ENCODE data around the gene TSEN15. TPM values are rescaled to one million over a fixed set of nuclear protein-coding genes. Genes with fewer than 3 reads are reported as not detected.

The TSEN15 gene
- total RNA-seq, 2 experiments from 2014 or later: 11.2 to 12.2 TPM

GRCh38 chr1:184027826-184028695, 23.5 kb upstream of the TSEN15 start:
- peaks cover 0 to 17% of the 10 kb centered on the region in 2 experiments for H3K27me3 ChIP-seq (ENCODE audit: control insufficient read depth in 1 of 2, insufficient read depth in 2 of 2, low read length in 2 of 2)
- H3K4me3 Mint-ChIP-seq: no peak overlapping the region
- no peaks in the 10 kb centered on the region for H3K36me3 ChIP-seq (ENCODE audit: insufficient read depth, low read length)
- H3K9me3 ChIP-seq (ENCODE audit: control insufficient read depth in 1 of 2, insufficient read depth in 1 of 2, low read length in 2 of 2): no peaks in the 10 kb centered on the region
- intact Hi-C loops (cut with DNase I, micrococcal nuclease): no loop called here
- H3K4me1 ChIP-seq (ENCODE audit: insufficient read depth, low read length): no peaks in the 10 kb centered on the region
- H3K9me3 Mint-ChIP-seq: no peaks in the 10 kb centered on the region
- H3K4me3 ChIP-seq (ENCODE audit: low read length): no peak overlapping the region
- POLR2A ChIA-PET: no interaction called here
- no peak for TF ChIP-seq CTCF (IDR thresholded peaks at IDR 0.05)
- peaks cover 41% of the 10 kb centered on the region for H3K27me3 Mint-ChIP-seq
- DNase-seq (no peak), ATAC-seq (ENCODE audit: poor library complexity) (no peak)
- no peaks in the 10 kb centered on the region for H3K36me3 Mint-ChIP-seq (ENCODE audit: low read depth)
- CTCF ChIA-PET: no interaction called here
- H3K27ac Mint-ChIP-seq: no peak overlapping the region
- no peaks in the 10 kb centered on the region for H3K4me1 Mint-ChIP-seq (ENCODE audit: low read depth)
- no peak overlapping the region for H3K27ac ChIP-seq (ENCODE audit: low read depth in 1 of 2, low read length in 2 of 2)

GRCh38 chr1:184028854-184029623, 22.5 kb upstream of the TSEN15 start:
- TF ChIP-seq CTCF (IDR thresholded peaks at IDR 0.05): no peak
- H3K4me1 Mint-ChIP-seq (ENCODE audit: low read depth): no peaks in the 10 kb centered on the region
- no peak overlapping the region for H3K27ac Mint-ChIP-seq
- peaks cover 49% of the 10 kb centered on the region for H3K27me3 Mint-ChIP-seq
- POLR2A ChIA-PET: no interaction called here
- Histone ChIP-seq H3K4me1 (ENCODE audit: insufficient read depth, low read length) (no peaks in the 10 kb centered on the region), H3K27me3 (ENCODE audit: control insufficient read depth in 1 of 2, insufficient read depth in 2 of 2, low read length in 2 of 2) (peaks cover 5 to 22% of the 10 kb centered on the region in 2 experiments), H3K9me3 (ENCODE audit: control insufficient read depth in 1 of 2, insufficient read depth in 1 of 2, low read length in 2 of 2) (no peaks in the 10 kb centered on the region), H3K4me3 (ENCODE audit: low read length) (no peak overlapping the region), H3K36me3 (ENCODE audit: insufficient read depth, low read length) (no peaks in the 10 kb centered on the region), H3K27ac (ENCODE audit: low read depth in 1 of 2, low read length in 2 of 2) (no peak overlapping the region)
- ATAC-seq (ENCODE audit: poor library complexity) (no peak), DNase-seq (no peak)
- intact Hi-C loops (cut with DNase I, micrococcal nuclease): no loop called here
- H3K9me3 Mint-ChIP-seq: no peaks in the 10 kb centered on the region
- H3K4me3 Mint-ChIP-seq: no peak overlapping the region
- CTCF ChIA-PET: interaction anchor here (0.8 kb wide), 1 partner anchor 20 kb away, joined by 3 read pairs; no protein-coding TSS in a partner anchor
- H3K36me3 Mint-ChIP-seq (ENCODE audit: low read depth): no peaks in the 10 kb centered on the region

- intact Hi-C loops (cut with DNase I, micrococcal nuclease): no loop called here
- H3K4me3 ChIP-seq (ENCODE audit: low read length): no peak overlapping the region
- Mint-ChIP-seq H3K27me3 (peaks cover 64% of the 10 kb centered on the region), H3K36me3 (ENCODE audit: low read depth) (no peaks in the 10 kb centered on the region), H3K9me3 (no peaks in the 10 kb centered on the region), H3K4me3 (no peak overlapping the region), H3K4me1 (ENCODE audit: low read depth) (no peaks in the 10 kb centered on the region), H3K27ac (no peak overlapping the region)
- H3K36me3 ChIP-seq (ENCODE audit: insufficient read depth, low read length): no peaks in the 10 kb centered on the region
- ChIA-PET CTCF (no interaction called here), POLR2A (interaction anchor here (1.0 kb wide), 1 partner anchor 13 kb away, joined by 3 read pairs; no protein-coding TSS in a partner anchor)
- no peaks in the 10 kb centered on the region for H3K4me1 ChIP-seq (ENCODE audit: insufficient read depth, low read length)
- DNase-seq: no peak
- H3K27me3 ChIP-seq (ENCODE audit: control insufficient read depth in 1 of 2, insufficient read depth in 2 of 2, low read length in 2 of 2): peaks cover 5 to 31% of the 10 kb centered on the region in 2 experiments
- no peak for TF ChIP-seq CTCF (IDR thresholded peaks at IDR 0.05)
- no peaks in the 10 kb centered on the region for H3K9me3 ChIP-seq (ENCODE audit: control insufficient read depth in 1 of 2, insufficient read depth in 1 of 2, low read length in 2 of 2)
- no peak overlapping the region for H3K27ac ChIP-seq (ENCODE audit: low read depth in 1 of 2, low read length in 2 of 2)
- no peak for ATAC-seq (ENCODE audit: poor library complexity)
Observed at GRCh38 chr1:184030433-184031091, 21.0 kb upstream of the TSEN15 start.

Measured in CD4-positive, alpha-beta T cell (primary cell).